K562 (cell line): ENCODE measurements around the gene ERC2.

Source experiments
- ADNP ChIP-seq: fragments of 200-800 bp; sonication (Bioruptor generic); IDR thresholded peaks from 2 replicates; pipeline ENCODE4 v1.6.1; 2016; ENCODE audit warnings: missing genetic modification characterization, missing compliant biosample characterization
- ARID3A ChIP-seq: IDR thresholded peaks from 2 replicates; pipeline ENCODE4 v1.6.1; 2012; ENCODE audit warnings: low read depth, low read length, improper control_type of control experiment, borderline replicate concordance
- CTCF ChIP-seq, 3 experiments: IDR thresholded peaks in 2 of 3; conservative IDR thresholded peaks in 1 of 3; 2 replicates each; pipeline ENCODE4 v1.5.1; 2011 to 2012; ENCODE audit warnings: low read length in 3 of 3, mild to moderate bottlenecking in 3 of 3, control low read depth in 2 of 3, improper control_type of control experiment in 1 of 3, inconsistent platforms in 1 of 3, low read depth in 1 of 3, mixed read lengths in 1 of 3, moderate library complexity in 1 of 3; ENCODE audit not compliant: insufficient read depth in 2 of 3
- EZH2 ChIP-seq: IDR thresholded peaks from 2 replicates; pipeline ENCODE4 v1.6.1; 2012; ENCODE audit warnings: low read depth, mild to moderate bottlenecking, inconsistent platforms, low read length, borderline replicate concordance
- FOXK2 ChIP-seq, 2 experiments: fragments of 450-650 bp; IDR thresholded peaks in 1 of 2; conservative IDR thresholded peaks in 1 of 2; 2 replicates each; pipeline ENCODE4 v1.6.1; 2016; ENCODE audit warnings: low read depth in 2 of 2, mild to moderate bottlenecking in 1 of 2
- RFX5 ChIP-seq: IDR thresholded peaks from 2 replicates; pipeline ENCODE4 v1.6.1; 2011; ENCODE audit warnings: low read depth, mild to moderate bottlenecking, improper control_type of control experiment, low read length
- ZBTB1 ChIP-seq: sonication (generic); formaldehyde crosslinking; IDR thresholded peaks from 2 replicates; pipeline ENCODE4 v1.8.1; 2023; ENCODE audit warnings: missing genetic modification reagents, low read depth, mild to moderate bottlenecking, borderline replicate concordance
- ZBTB11 ChIP-seq, 3 experiments: fragments of 200-800 bp in 1 of 3; fragments of 250-450 bp in 1 of 3; fragments of 450-650 bp in 1 of 3; sonication (Bioruptor Pico) in 1 of 3; sonication (Bioruptor generic) in 1 of 3; formaldehyde crosslinking in 1 of 3; IDR thresholded peaks; 2 replicates each; pipeline versions ENCODE4 v1.6.1 to v1.8.0; 2016 to 2022; ENCODE audit warnings: mild to moderate bottlenecking in 2 of 3, missing genetic modification characterization in 2 of 3, missing compliant biosample characterization in 1 of 3, moderate library complexity in 1 of 3
- ZC3H8 ChIP-seq: fragments of 450-650 bp; IDR thresholded peaks from 2 replicates; pipeline ENCODE4 v1.6.1; 2017

GRCh38 chr3:56219894-56220805, 248.1 kb downstream of the ERC2 start:
- TF ChIP-seq FOXK2 (conservative IDR thresholded peaks at IDR 0.05 in 1 of 2, IDR thresholded peaks at IDR 0.05 in 1 of 2; ENCODE audit: low read depth in 2 of 2) (no peak), ZC3H8 (no peak), ZBTB1 (CRISPR knock-in tag) (no peak), ZBTB11 (CRISPR knock-in tag; IDR thresholded peaks at IDR 0.05) (no peak), ARID3A (no peak), ADNP (tag) (no peak), EZH2 (no peak), RFX5 (no peak), CTCF (IDR thresholded peaks at IDR 0.05 in 2 of 3, conservative IDR thresholded peaks at IDR 0.05 in 1 of 3; ENCODE audit: insufficient read depth in 2 of 3, low read depth in 1 of 3, low read length in 3 of 3) (no peak)
